Caco-2 (cell line): Measurements from ENCODE around the gene KDF1. TPM values are rescaled to one million over a fixed set of nuclear protein-coding genes. Genes with fewer than 3 reads are reported as not detected.

Experiments used
- BruUV-seq: library from RNA; stranded (reverse); fragments of 400-500 nt; replicated peaks from 2 replicates; lab custom pipeline; 2021; lab: Mats Ljungman, UMichigan
- CTCF ChIA-PET: fragments of 300-600 bp; sonication (Branson Sonifier 250); formaldehyde crosslinking; loops from one replicate; lab custom pipeline; 2022; ENCODE audit warnings: antibody characterized with exemption; lab: Charles Lee
- POLR2A ChIA-PET: fragments of 300-600 bp; sonication (Branson Sonifier 250); formaldehyde crosslinking; loops from one replicate; lab custom pipeline; 2022; ENCODE audit warnings: antibody characterized with exemption; lab: Charles Lee
- DNase-seq, 2 experiments: peaks; one replicate each; pipeline versions ENCODE4 v3.0.0 to v3.0.0-alpha.2; 2020 to 2022
- H3K27me3 ChIP-seq: replicated peaks from 2 replicates; pipeline ENCODE4 v1.6.0; 2011; ENCODE audit warnings: low read length; ENCODE audit not compliant: control insufficient read depth, insufficient read depth
- H3K36me3 ChIP-seq: 2 replicates; pipeline ENCODE4 v1.5.1; 2011; ENCODE audit warnings: low read length; ENCODE audit not compliant: control insufficient read depth, insufficient read depth
- H3K4me1 ChIP-seq: fragments of 250-450 bp; sonication (Bioruptor Pico); 2 replicates; pipeline ENCODE4 v1.5.1; 2020; ENCODE audit warnings: mild to moderate bottlenecking
- H3K4me3 ChIP-seq: 2 replicates; pipeline ENCODE4 v1.5.1; 2011; ENCODE audit warnings: low read depth, mild to moderate bottlenecking, control low read depth, low read length
- H3K9me3 ChIP-seq: fragments of 250-450 bp; sonication (Bioruptor Pico); 2 replicates; pipeline ENCODE4 v1.5.1; 2020; ENCODE audit warnings: mild to moderate bottlenecking, moderate library complexity
- H3K27ac Mint-ChIP-seq: one replicate; pipeline ENCODE4 v1.8.0; 2022; ENCODE audit warnings: mixed read lengths; ENCODE audit not compliant: unreplicated experiment
- H3K27me3 Mint-ChIP-seq: one replicate; pipeline ENCODE4 v1.8.0; 2022; ENCODE audit warnings: mixed read lengths; ENCODE audit not compliant: insufficient read depth, unreplicated experiment
- H3K36me3 Mint-ChIP-seq: one replicate; pipeline ENCODE4 v1.8.0; 2022; ENCODE audit warnings: mild to moderate bottlenecking, mixed read lengths; ENCODE audit not compliant: insufficient read depth, unreplicated experiment
- H3K4me1 Mint-ChIP-seq: one replicate; pipeline ENCODE4 v1.8.0; 2022; ENCODE audit warnings: low read depth, mixed read lengths; ENCODE audit not compliant: unreplicated experiment
- H3K4me3 Mint-ChIP-seq: one replicate; pipeline ENCODE4 v1.8.0; 2022; ENCODE audit warnings: mild to moderate bottlenecking, moderate library complexity, mixed read lengths; ENCODE audit not compliant: unreplicated experiment
- H3K9me3 Mint-ChIP-seq: one replicate; pipeline ENCODE4 v1.8.0; 2022; ENCODE audit warnings: mixed read lengths; ENCODE audit not compliant: unreplicated experiment
- intact Hi-C: fragments of 100-400 bp; cut with micrococcal nuclease; formaldehyde crosslinking; loops from one replicate; pipeline ENCODE4 v1.10.0; 2022; ENCODE audit not compliant: unreplicated experiment
- total RNA-seq: library from RNA; stranded (reverse); gene quantifications from 2 replicates; pipeline ENCODE4 v1.2.3, GENCODE V29; 2022
- TF ChIP-seq, protein P1 (sequence below), 2 experiments: fragments of 200-600 bp in 1 of 2; IDR thresholded peaks; 1 replicate in 1 of 2; 2 replicates in 1 of 2; pipeline versions ENCODE4 v1.5.1 to v1.8.0; 2011 to 2022; ENCODE audit warnings: antibody characterized with exemption in 1 of 2, control low read depth in 1 of 2, inconsistent platforms in 1 of 2, low read depth in 1 of 2, low read length in 1 of 2, mild to moderate bottlenecking in 1 of 2, moderate library complexity in 1 of 2; ENCODE audit not compliant: insufficient read depth in 1 of 2, severe bottlenecking in 1 of 2, unreplicated experiment in 1 of 2

KDF1 gene
- total RNA-seq, 1 experiment from 2014 or later: 14.1 TPM

DNA sequence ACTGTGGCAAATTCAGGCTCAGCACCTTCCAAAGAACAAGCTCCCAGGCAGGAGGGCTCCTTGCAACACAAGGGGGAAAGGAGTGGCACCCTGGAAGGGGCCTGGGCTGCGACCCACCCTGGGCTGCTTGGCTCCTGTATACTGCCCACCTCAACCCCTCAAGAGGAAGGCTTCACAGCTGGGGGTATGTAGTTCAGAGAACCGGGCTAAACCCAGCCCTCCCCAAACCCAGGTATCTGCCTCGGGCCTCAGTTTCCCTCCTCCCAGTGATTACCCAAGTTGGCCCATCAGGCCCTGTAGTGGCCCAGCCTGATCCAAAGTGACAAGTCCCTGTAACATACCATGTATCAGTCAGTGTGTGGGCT lies 44.9 kb upstream of the KDF1 start:
- TF ChIP-seq, protein P1, sequence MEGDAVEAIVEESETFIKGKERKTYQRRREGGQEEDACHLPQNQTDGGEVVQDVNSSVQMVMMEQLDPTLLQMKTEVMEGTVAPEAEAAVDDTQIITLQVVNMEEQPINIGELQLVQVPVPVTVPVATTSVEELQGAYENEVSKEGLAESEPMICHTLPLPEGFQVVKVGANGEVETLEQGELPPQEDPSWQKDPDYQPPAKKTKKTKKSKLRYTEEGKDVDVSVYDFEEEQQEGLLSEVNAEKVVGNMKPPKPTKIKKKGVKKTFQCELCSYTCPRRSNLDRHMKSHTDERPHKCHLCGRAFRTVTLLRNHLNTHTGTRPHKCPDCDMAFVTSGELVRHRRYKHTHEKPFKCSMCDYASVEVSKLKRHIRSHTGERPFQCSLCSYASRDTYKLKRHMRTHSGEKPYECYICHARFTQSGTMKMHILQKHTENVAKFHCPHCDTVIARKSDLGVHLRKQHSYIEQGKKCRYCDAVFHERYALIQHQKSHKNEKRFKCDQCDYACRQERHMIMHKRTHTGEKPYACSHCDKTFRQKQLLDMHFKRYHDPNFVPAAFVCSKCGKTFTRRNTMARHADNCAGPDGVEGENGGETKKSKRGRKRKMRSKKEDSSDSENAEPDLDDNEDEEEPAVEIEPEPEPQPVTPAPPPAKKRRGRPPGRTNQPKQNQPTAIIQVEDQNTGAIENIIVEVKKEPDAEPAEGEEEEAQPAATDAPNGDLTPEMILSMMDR (IDR thresholded peaks at IDR 0.05; ENCODE audit: insufficient read depth in 1 of 2, low read depth in 1 of 2, low read length in 1 of 2, severe bottlenecking in 1 of 2, unreplicated experiment in 1 of 2): no peak
- no peak overlapping the region for H3K4me3 ChIP-seq
- H3K27ac Mint-ChIP-seq: no peak overlapping the region
- H3K4me3 Mint-ChIP-seq: no peak overlapping the region
- H3K27me3 ChIP-seq: no peaks in the 10 kb centered on the region
- BruUV-seq: no TSS peak
- no peaks in the 10 kb centered on the region for H3K9me3 Mint-ChIP-seq
- H3K4me1 ChIP-seq: peaks cover 68% of the 10 kb centered on the region
- POLR2A ChIA-PET: interaction anchor here (1.0 to 2.1 kb wide), 2 partner anchors 8 to 11 kb away, joined by 3 to 5 read pairs; partner anchors contain the start of genes TENT5B and TRNP1
- DNase-seq: no peak
- intact Hi-C loops: no loop called here
- peaks cover 50% of the 10 kb centered on the region for H3K36me3 Mint-ChIP-seq
- H3K9me3 ChIP-seq: no peaks in the 10 kb centered on the region
- peaks cover 2% of the 10 kb centered on the region; the same call in 1 of the 2 replicates for H3K36me3 ChIP-seq
- H3K4me1 Mint-ChIP-seq: peaks cover 12% of the 10 kb centered on the region
- H3K27me3 Mint-ChIP-seq: no peaks in the 10 kb centered on the region
- CTCF ChIA-PET: no interaction called here

DNA sequence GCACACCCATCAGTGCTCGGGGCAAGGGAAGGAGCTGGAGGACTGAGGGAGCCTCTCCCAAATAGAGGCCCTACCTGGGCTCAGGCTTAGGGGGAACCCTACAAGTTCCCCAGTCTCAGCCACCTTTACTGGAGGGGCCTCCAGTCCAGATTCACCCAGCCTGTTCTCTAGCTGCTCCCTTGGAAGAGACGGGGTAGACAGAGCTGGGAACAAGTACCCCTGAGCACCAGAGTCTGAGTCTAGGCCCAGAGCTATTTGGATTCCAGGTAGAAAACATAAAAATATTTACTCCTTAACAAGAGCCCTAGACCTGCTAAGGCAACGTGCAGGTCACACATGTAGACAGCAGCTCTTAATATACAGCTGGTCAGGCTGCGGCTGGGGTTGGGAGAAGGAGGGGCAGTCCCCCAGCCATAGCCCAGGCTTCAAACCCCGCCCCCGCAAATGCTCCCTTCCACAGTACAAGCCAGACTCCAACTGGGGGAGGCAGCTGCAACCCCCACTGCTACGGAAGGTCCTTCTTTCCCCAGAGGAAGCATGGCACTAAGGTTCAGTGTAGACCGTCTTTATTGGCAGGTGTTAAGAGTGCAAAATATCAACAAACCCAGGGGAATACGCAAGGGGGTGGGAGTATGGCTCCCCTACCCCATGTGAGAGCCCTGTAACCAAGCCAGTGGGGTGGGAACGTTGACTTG lies 44.4 kb upstream of the KDF1 start:
- peak overlapping the region; percentile 77 for H3K27ac Mint-ChIP-seq
- peaks cover 50% of the 10 kb centered on the region for H3K36me3 Mint-ChIP-seq
- H3K4me3 Mint-ChIP-seq: no peak overlapping the region
- Histone ChIP-seq H3K4me3 (no peak overlapping the region), H3K27me3 (no peaks in the 10 kb centered on the region), H3K36me3 (peaks cover 2% of the 10 kb centered on the region; the same call in 1 of the 2 replicates), H3K9me3 (no peaks in the 10 kb centered on the region), H3K4me1 (peaks cover 68% of the 10 kb centered on the region)
- DNase-seq: no peak
- H3K4me1 Mint-ChIP-seq: peaks cover 12% of the 10 kb centered on the region
- no TSS peak for BruUV-seq
- H3K9me3 Mint-ChIP-seq: no peaks in the 10 kb centered on the region
- no peaks in the 10 kb centered on the region for H3K27me3 Mint-ChIP-seq
- POLR2A ChIA-PET: interaction anchor here (1.0 to 2.1 kb wide), 2 partner anchors 8 to 10 kb away, joined by 3 to 5 read pairs; partner anchors contain the start of genes TENT5B and TRNP1
- intact Hi-C loops: no loop called here
- CTCF ChIA-PET: no interaction called here
- TF ChIP-seq, protein P1 (IDR thresholded peaks at IDR 0.05; ENCODE audit: insufficient read depth in 1 of 2, low read depth in 1 of 2, low read length in 1 of 2, severe bottlenecking in 1 of 2, unreplicated experiment in 1 of 2): no peak

DNA sequence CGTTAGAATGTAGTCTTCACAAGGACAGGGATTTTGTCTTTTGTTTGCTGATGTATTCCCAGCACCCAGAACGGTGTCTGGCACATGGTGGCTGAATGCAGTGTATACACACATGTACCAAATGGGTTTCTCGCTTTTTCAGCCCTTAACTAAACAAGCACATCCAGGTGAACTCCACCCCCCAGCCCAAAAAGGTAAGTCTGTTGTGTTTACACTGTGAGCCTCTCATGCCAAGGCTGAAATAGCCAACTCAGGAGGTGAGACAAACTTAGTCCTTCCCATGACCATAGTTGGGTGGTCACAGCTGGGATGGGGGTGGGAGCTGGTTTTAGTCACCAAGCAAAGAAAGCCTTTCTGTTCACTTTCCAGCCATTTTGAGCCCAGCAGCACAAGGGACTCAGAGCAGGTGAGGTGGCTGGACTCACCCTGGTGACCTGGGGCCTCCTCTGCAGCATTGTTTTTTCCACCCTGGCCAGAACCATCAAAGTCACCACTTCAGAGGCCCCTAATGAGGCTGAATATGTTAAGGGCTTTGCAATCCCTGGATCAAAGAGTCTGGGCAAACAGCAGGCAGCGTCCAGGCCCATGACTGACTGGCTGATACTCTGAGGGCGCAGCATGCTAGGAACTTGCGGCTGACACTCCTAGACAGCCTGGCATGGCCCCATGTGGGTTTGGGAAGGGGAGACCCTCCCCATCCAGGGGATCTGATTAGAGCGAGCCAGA lies 43.6 kb upstream of the KDF1 start:
- DNase-seq: no peak
- Mint-ChIP-seq H3K4me1 (peaks cover 12% of the 10 kb centered on the region), H3K36me3 (peaks cover 50% of the 10 kb centered on the region), H3K27ac (peak overlapping the region; percentile 77), H3K9me3 (no peaks in the 10 kb centered on the region), H3K27me3 (no peaks in the 10 kb centered on the region), H3K4me3 (no peak overlapping the region)
- H3K36me3 ChIP-seq: peaks cover 2% of the 10 kb centered on the region; the same call in 1 of the 2 replicates
- TF ChIP-seq, protein P1 (IDR thresholded peaks at IDR 0.05; ENCODE audit: insufficient read depth in 1 of 2, low read depth in 1 of 2, low read length in 1 of 2, severe bottlenecking in 1 of 2, unreplicated experiment in 1 of 2): no peak
- BruUV-seq: no TSS peak
- no peaks in the 10 kb centered on the region for H3K27me3 ChIP-seq
- intact Hi-C loops: no loop called here
- ChIA-PET POLR2A (interaction anchor here (1.0 to 2.1 kb wide), 2 partner anchors 9 kb away, joined by 3 to 5 read pairs; partner anchors contain the start of genes TENT5B and TRNP1), CTCF (no interaction called here)
- H3K4me1 ChIP-seq: peaks cover 68% of the 10 kb centered on the region
- H3K9me3 ChIP-seq: no peaks in the 10 kb centered on the region
- no peak overlapping the region for H3K4me3 ChIP-seq
